CD4-positive, alpha-beta T cell treated with Interleukin-6 for 4 hours (primary cell): ENCODE results near the gene CAB39L.
"Not testable (repeated sequence)": the region's sequence is repeated elsewhere in the genome, so short reads cannot be mapped to it uniquely, and the experiment has no call there.

Experiments
- DNase-seq: peaks from one replicate; pipeline ENCODE4 v3.0.0-alpha.2; 2020; ENCODE audit warnings: mixed read lengths

CAB39L gene

DNA sequence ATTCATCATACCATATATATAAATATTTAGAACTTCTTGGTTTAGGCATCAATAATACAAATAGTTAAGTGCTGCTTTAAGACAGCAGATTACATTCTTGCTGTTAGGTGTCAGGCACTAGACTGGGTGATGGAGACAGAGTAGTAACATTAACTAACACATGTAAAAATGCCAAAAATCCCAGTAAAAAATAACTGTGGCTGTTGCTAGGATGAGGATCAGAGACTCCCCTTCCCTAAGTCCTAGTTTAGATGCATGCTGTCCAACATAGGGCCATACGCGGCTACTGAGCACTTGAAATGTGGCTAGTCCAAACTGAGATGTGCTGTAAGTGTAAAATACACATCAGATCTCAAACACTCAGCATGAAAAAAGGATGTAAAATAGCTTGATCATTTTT lies 101.4 kb downstream of the CAB39L start:
- no peak for DNase-seq

DNA sequence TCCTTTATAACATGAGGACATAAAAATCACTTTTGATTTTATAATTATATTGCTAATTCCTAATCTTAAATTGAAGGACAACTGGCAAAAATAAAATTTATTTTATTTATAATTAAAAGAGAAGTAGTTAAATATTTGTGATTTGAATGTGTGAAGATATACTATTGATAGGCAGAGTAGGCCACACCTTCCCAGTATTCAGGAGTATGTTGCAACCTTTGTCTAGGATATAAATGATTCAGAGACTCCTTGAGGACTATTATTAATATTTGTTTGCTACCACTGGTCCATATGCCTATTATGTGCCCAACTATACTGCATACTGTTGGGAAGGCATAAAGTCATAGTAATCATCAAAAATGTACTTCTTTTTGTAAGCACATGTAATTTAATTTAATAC lies 101.9 kb downstream of the CAB39L start:
- DNase-seq, result no peak

DNA sequence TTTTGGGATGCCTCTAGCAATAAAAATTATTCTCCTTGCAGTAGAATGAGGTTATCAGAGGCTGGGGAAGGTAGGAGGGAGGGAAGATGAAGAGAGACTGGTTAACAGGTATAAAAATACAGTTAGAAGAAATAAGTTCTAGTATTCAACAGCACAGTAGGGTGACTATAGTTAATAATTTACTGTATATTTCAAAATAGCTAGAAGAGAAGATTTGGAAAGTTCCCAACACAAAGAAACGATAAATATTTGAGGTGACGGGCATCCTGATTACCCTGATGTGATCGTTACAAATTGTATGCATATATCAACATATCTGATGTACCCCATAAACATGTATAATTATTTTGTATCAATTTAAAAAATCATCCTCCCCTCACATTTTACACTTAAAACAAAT lies 102.3 kb downstream of the CAB39L start:
- DNase-seq, result no peak

GRCh38 chr13:49340161-49340560 lies 103.7 kb downstream of the CAB39L start:
- no peak for DNase-seq

- DNase-seq, result no peak
Observed at GRCh38 chr13:49336655-49337054, 107.2 kb downstream of the CAB39L start.

DNA sequence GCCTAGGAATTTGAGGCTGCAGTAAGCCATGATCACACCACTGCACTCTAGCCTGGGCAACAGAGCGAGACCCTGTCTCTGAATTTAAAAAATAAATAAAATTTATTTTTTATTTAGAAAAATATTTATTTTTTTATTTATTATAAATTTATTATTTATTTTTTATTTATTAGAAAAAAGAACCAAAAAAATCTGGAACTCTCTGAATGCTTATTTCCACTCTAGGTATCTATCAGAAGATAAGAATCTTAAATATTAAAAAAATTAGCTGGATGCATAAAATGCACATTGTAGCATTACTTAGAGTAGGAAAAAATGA lies 113.4 kb downstream of the CAB39L start:
- no peak for DNase-seq

GRCh38 chr13:49329831-49330545 lies 113.9 kb downstream of the CAB39L start:
- no peak for DNase-seq

DNA sequence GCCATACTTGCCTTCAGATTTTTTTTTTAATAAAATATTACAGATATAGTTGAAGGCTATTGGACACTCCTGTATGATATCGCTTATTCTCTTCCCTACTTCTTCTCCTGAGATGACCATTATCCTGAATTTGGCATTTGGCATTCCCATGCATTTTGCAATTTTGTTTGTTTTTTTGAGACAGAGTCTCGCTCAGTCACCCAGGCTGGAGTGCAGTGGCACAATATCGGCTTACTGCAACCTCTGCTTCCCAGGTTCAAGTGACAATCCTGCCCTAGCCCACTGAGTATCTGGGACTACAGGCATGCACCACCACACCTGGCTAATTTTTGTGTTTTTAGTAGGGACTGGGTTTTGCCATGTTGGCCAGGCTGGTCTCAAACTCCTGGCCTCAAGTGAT lies 116.7 kb downstream of the CAB39L start:
- DNase-seq, result not testable (repeated sequence)

DNA sequence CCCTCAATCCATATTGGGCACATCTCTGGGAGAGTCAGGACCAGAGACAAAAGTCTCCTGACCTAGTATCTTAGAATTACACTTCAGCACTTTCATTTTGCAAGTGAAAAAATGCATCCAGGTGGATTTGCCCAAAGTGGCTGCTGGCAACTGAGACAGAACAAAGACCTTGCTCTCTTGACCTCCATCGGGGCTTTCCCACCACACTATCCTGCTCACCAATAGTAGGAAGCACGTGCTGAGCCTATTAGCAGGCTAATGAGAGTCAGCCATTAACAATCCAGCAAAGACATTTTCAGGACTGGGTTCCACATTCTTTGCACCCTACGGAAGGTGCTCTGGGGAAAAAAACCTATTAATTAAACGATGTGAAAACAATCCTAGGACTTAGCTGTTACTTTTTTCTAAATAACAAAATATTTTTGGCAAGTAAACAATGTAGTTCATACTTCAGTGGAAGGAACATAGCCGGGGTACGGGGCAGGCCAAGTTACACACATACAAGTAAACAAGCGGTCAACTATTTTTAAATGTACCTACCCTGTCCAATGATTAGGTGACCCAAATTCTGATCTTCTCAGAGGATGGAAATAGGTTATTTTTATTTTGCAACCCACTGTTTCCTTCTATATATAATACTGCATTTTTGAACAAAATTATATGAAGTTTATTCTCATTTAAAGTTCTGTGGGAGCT lies 117.5 kb downstream of the CAB39L start:
- DNase-seq, result no peak

- no peak for DNase-seq
Observed at GRCh38 chr13:49323344-49323743, 120.5 kb downstream of the CAB39L start.

DNA sequence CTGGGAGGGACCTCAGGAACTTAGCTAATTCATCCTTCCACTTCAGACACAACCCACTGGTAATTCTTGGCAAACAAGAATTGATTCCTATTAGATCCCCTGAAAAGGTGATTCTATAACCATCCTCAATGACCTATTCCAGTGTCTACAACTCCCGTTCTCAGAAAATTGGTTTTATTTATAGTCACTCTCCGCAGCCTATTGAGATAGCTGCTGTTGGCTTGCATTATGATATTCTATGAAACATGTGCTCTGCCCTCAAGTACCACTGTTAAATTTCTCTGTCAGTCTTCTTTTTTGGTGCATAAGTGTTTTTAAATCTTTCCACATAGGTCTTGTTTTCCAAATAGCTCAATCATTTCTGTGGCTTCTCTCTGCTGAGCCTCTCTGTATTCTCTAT lies 121.2 kb downstream of the CAB39L start:
- no peak for DNase-seq

DNA sequence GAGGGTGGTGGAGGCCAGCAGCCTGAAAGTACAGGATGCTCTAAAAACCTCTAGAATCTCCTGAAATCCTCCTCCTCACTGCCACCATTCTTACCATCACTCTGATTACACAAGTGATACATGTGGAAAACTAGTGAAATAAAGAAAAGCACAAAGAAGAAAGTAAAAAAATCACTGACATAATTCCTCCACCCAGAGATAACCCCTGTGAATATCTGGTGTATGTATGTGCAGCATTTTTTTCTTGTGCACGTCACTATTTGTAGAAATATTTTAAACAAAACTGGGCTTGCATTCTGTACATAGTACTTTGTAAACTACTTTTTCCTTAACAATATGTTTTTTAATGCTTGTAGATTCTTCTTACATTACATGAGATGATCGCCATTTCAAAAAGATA lies 122.9 kb downstream of the CAB39L start:
- no peak for DNase-seq

GRCh38 chr13:49319951-49320350 lies 123.9 kb downstream of the CAB39L start:
- no peak for DNase-seq

DNA sequence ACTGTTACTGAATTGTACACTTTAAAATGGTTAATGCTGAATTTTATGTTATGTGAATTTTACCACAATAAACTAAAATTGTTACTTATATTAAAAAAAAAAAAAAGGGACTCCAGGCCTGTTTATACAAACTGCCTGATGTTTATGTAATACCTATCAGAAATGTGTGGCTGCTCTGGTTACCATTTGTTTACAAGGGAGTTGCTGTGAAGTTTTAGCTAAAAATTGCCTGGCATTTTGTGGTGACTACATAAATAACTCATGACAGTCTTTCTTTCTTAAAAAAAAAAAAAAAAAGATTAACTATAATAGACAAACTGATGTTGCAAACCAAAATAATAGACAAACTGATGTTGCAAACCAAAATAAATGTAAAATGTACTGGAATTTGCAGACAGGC lies 124.3 kb downstream of the CAB39L start:
- no peak for DNase-seq

DNA sequence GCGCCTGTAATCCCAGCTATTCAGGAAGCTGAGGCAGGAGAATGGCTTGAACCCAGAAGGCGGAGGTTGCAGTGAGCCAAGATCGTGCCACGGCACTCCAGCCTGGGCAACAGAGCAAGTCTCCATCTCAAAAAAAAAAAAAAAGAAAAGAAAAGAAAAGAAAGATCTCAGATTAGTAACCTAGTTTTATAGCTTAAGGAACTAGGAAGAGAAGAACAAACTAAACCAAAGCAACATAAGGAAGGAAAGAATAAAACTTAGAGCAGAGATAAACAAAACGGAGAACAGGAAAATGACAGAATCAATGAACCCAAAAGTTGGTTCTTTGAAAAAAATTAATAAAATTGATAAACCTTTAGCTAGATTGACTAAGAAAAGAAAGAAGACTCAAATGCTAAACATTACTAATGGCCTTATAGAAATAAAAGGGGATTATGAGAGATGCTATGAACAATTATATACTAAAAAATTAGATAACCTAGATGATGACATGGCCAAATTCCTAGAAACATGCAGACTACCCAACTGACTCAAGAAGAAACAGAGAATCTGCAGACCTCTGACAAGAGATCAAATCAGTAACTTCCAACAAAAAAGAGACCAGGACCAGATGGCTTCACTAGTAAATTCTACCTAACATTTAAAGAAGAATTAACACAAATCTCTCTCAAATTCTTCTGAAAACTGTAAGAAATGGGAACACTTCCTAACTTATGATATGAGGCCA lies 127.9 kb downstream of the CAB39L start:
- no peak for DNase-seq

DNA sequence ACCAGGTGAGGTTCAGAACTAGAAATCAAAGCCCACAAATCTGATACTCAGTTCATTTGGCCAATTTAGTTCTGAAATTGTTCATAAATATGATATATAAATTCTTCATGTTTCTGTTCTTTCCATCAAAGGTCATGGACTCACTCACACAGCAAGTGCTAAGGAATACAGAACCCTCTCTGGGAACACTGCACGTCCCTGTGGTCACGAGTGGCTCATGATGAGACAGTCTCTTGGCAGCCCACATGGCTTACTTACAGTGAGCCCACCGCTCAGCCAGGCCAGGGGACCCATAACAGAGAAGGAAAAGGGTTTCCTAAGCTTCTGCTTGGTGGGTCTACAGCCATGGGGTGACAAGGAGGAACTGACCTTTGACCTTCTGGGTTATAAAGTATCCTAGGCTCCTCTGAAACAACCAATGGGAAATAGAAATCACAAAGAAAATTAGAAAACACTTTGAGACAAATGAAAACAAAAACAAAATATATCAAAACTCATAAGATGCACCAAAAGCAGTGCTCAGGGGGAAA lies 128.8 kb downstream of the CAB39L start:
- DNase-seq, result no peak

- no peak for DNase-seq
Observed at GRCh38 chr13:49314344-49314882, 129.5 kb downstream of the CAB39L start.

DNA sequence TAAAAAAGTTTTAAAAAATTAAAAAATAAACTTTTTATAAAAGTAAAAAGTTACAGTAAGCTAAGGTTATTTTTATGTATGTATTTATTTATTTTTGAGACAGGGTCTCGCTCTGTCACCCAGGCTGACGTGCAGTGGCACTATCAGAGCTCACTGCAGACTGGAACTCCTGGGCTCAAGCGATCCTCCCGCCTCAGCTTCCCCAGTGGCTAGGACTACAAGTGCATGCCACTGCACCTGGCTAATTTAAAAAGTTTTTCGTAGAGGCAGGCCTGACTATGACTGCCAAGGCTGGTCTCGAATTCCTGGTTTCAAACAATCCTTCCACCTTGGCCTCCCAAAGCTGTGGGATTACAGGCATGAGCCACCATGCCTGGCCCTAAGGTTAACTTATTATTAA lies 132.0 kb downstream of the CAB39L start:
- no peak for DNase-seq

DNA sequence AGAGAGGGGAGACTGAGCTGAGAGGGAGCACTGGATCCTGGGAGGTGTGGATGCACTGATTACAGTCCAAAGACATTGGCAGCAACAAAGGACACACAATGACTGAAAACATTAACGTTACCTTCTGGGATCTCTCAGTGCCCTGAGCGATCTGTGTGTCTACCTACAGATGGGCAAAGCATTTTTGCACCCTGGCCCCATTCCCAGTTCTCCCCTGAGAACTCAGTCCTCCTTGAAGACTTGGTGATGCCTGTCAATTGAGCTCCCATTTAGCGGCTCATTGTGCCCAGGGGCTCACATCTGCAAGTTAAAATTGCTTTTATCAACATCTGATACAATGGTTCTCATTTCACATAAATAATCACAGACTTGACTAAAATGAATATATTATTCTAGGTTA lies 133.6 kb downstream of the CAB39L start:
- no peak for DNase-seq

GRCh38 chr13:49308921-49309408 lies 134.9 kb downstream of the CAB39L start:
- no peak for DNase-seq

- DNase-seq, result no peak
Observed at GRCh38 chr13:49308097-49308875, 135.6 kb downstream of the CAB39L start.

DNA sequence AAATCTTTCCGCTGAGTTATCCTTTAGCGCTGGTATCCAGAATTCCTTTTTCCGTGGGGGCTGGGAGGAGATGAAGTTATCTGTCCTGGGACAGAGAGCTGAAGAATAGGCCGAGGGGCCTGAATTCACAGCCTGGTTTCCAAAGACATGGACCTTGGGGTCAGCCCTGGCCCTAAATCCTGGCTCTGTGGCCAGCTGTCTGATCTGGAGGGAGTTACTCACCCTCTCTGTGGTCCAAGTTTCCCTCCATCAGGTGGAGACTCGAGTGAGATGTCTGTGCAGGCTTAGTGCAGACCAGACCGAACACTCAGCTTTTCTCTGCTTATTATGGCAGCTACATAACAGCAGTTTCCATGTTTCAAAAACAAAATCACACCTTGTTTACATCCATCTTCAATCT lies 136.5 kb downstream of the CAB39L start:
- DNase-seq, result no peak
